ENCODE measurements around the gene DNAJC9. TPM values are rescaled to one million over a fixed set of nuclear protein-coding genes. Genes with fewer than 3 reads are reported as not detected.

The DNAJC9 gene
- total and polyA plus RNA-seq, 2 of the 4 experiments (the other 2 are of a cell fraction) = 20.0 to 28.7 TPM

DNA sequence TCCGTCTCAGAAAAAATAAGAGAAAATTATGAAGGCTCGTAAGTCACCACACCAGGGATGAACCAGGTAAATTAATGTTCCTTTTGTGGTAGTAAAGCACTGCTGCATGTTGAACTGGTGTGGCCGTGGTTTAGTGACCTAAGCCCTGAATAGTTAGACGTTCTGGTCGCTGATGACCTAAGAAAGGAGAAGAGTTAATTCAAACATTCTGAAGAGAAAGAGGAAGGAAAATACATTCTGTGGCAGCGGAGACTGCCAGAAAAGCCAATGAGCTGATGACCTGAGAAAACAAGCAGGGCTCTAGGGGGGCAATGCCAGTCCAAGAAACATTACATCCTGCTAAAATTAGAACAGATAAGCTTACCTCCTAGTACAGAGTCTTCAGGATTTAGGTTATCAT, 17.5 kb downstream of the DNAJC9 start:
- ATAC-seq (ENCODE audit: low read depth) = no peak
- CTCF ChIA-PET = interaction anchor here (0.7 kb wide), 1 partner anchor 18 kb away, joined by 3 read pairs; the partner anchor contains the start of gene DNAJC9
- Histone ChIP-seq H3K9me1 (ENCODE audit: insufficient read depth, low read length) (no peaks in the 10 kb centered on the region), H2BK15ac (ENCODE audit: low read depth, low read length) (no peak overlapping the region), H3K4me2 (ENCODE audit: low read depth, low read length) (no peak overlapping the region), H3K56ac (ENCODE audit: extremely low read depth, insufficient read depth, low read length) (no peak overlapping the region), H3K4me3 (ENCODE audit: insufficient read depth, low read depth, low read length) (no peak overlapping the region), H3K23ac (ENCODE audit: low read depth, low read length) (no peak overlapping the region), H3K4ac (ENCODE audit: low read depth, low read length) (no peak overlapping the region), H3K9ac (ENCODE audit: low read depth, low read length) (no peak overlapping the region), H4K5ac (ENCODE audit: low read depth, low read length) (no peak overlapping the region), H3K4me1 (ENCODE audit: control insufficient read depth, insufficient read depth, low read length) (peaks cover 2% of the 10 kb centered on the region; the same call in 1 of the 2 replicates), H3K79me1 (ENCODE audit: low read depth in 1 of 2, low read length in 2 of 2) (no peaks in the 10 kb centered on the region; a peak in 2 of 4 replicates), H3K14ac (replicated peaks; ENCODE audit: low read depth, low read length) (no peak overlapping the region), H2BK5ac (ENCODE audit: low read depth, low read length, poor library complexity, severe bottlenecking) (no peak overlapping the region), H3K27ac (ENCODE audit: insufficient read depth, low read length) (no peak overlapping the region), H4K91ac (ENCODE audit: insufficient read depth, low read depth, low read length) (no peak overlapping the region), H2BK20ac (ENCODE audit: low read depth, low read length) (no peak overlapping the region), H4K20me1 (ENCODE audit: insufficient read depth, low read length) (no peaks in the 10 kb centered on the region), H3K18ac (ENCODE audit: low read depth, low read length) (no peak overlapping the region), H3K36me3 (ENCODE audit: control insufficient read depth, insufficient read depth, low read length) (peaks cover 4% of the 10 kb centered on the region), H4K8ac (ENCODE audit: low read depth in 2 of 2, low read length in 2 of 2) (no peak overlapping the region), H3K9me3 (ENCODE audit: control insufficient read depth, insufficient read depth, low read length) (no peaks in the 10 kb centered on the region), H2AK5ac (ENCODE audit: low read depth, low read length) (no peak overlapping the region), H3K27me3 (ENCODE audit: control insufficient read depth, insufficient read depth, low read length) (no peaks in the 10 kb centered on the region), H2AFZ (replicated peaks; ENCODE audit: low read length, poor library complexity) (no peak overlapping the region), H2BK120ac (ENCODE audit: low read depth, low read length) (no peak overlapping the region), H2AK9ac (replicated peaks; ENCODE audit: low read depth, low read length, poor library complexity) (no peak overlapping the region)
- in situ Hi-C loops (cut with MboI; ENCODE audit: low sequenced_read_pairs) (no loop called here), dilution Hi-C loops (cut with HindIII; ENCODE audit: low sequenced_read_pairs, unreplicated experiment) (no loop called here), intact Hi-C loops (cut with micrococcal nuclease) (no loop called here)
- 73% methylated on average over 3 of the region's 6 CpGs; no CpG with 5 or more reads in 1 of the 2 experiments for WGBS, 2 experiments (ENCODE audit: extremely low coverage in 2 of 2, insufficient read length in 1 of 2)
- no peak for DNase-seq
- POLR2A ChIA-PET (ENCODE audit: unreplicated experiment) = no interaction called here
- no TSS peak for BruUV-seq (replicated peaks)
- no peak for TF ChIP-seq CEBPB (IDR thresholded peaks at IDR 0.05; ENCODE audit: low read depth, low read length)
- TF ChIP-seq, protein P1, sequence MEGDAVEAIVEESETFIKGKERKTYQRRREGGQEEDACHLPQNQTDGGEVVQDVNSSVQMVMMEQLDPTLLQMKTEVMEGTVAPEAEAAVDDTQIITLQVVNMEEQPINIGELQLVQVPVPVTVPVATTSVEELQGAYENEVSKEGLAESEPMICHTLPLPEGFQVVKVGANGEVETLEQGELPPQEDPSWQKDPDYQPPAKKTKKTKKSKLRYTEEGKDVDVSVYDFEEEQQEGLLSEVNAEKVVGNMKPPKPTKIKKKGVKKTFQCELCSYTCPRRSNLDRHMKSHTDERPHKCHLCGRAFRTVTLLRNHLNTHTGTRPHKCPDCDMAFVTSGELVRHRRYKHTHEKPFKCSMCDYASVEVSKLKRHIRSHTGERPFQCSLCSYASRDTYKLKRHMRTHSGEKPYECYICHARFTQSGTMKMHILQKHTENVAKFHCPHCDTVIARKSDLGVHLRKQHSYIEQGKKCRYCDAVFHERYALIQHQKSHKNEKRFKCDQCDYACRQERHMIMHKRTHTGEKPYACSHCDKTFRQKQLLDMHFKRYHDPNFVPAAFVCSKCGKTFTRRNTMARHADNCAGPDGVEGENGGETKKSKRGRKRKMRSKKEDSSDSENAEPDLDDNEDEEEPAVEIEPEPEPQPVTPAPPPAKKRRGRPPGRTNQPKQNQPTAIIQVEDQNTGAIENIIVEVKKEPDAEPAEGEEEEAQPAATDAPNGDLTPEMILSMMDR (conservative IDR thresholded peaks at IDR 0.05; ENCODE audit: low read depth, low read length) = no peak
